Heart left ventricle (tissue), 13 donors: ENCODE data around the gene SUPT6H.

Source experiments
- POLR2A ChIP-seq, 2 donors: fragments of 450-650 bp; IDR thresholded peaks; one replicate each; pipeline ENCODE4 v1.6.1; 2017; ENCODE audit warnings: antibody characterized with exemption in 2 of 2, mild to moderate bottlenecking in 2 of 2, moderate library complexity in 2 of 2
- TF ChIP-seq, protein P1 (sequence below), 12 donors: fragments of 200-600 bp; sonication (generic) in 4 of 12; IDR thresholded peaks; one replicate each; pipeline versions ENCODE4 v1.5.0 to v1.8.0; 2018 to 2022; ENCODE audit warnings: antibody characterized with exemption in 12 of 12, mild to moderate bottlenecking in 5 of 12
- donor health status: ischemic (EF 13 %, LVEDD 7.1; RV severe dilation, severe dysfunction).
- donor health status: DM: no; HTN: yes; CAD: no.
- donor health status: DM: no; HTN: no; CAD: no.
- donor health status: ischemic (EF 25% LVEDD 6.9; RV normal size, moderate dysfunction).
- donor health status: ischemic (EF 25% LVEDD 5.7; RV mildly dilated, moderate dysfunction).
- donor health status: ischemic (EF 35%, LVEDD 5.7; RV mildly dilated, moderate dysfunction).
- donor health status: nonischemic (EF 11% LVEDD 7.7; RV severe dilation, severe dysfunction).
- donor health status: DM: yes; HTN: yes; CAD: no.
- donor health status: PGD.
- donor health status: ischemic (EF 29% LVEDD 5.4; RV normal size, mild dysfunction).
- donor health status: nonischemic (EF 23%, LVEDD 6.1; RV moderate dilation, normal function).

- TF ChIP-seq, protein P1, sequence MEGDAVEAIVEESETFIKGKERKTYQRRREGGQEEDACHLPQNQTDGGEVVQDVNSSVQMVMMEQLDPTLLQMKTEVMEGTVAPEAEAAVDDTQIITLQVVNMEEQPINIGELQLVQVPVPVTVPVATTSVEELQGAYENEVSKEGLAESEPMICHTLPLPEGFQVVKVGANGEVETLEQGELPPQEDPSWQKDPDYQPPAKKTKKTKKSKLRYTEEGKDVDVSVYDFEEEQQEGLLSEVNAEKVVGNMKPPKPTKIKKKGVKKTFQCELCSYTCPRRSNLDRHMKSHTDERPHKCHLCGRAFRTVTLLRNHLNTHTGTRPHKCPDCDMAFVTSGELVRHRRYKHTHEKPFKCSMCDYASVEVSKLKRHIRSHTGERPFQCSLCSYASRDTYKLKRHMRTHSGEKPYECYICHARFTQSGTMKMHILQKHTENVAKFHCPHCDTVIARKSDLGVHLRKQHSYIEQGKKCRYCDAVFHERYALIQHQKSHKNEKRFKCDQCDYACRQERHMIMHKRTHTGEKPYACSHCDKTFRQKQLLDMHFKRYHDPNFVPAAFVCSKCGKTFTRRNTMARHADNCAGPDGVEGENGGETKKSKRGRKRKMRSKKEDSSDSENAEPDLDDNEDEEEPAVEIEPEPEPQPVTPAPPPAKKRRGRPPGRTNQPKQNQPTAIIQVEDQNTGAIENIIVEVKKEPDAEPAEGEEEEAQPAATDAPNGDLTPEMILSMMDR (IDR thresholded peaks at IDR 0.05) = no peak
- TF ChIP-seq POLR2A (IDR thresholded peaks at IDR 0.05) = no peak
Measured at GRCh38 chr17:28749516-28750177, 87.6 kb downstream of the SUPT6H start.
